Mammary epithelial cell (primary cell): Measurements from ENCODE around the gene AKAP6.

Source experiments
- CTCF ChIP-seq, 2 donors: IDR thresholded peaks in 1 of 2; conservative IDR thresholded peaks in 1 of 2; 2 replicates each; pipeline ENCODE4 v1.5.1; 2011 to 2012; ENCODE audit warnings: inconsistent platforms in 2 of 2, low read length in 2 of 2, mild to moderate bottlenecking in 2 of 2, control low read depth in 1 of 2, low read depth in 1 of 2; ENCODE audit not compliant: insufficient read depth in 1 of 2; ENCODE audit errors: extremely low read depth in 1 of 2
- EZH2 ChIP-seq: IDR thresholded peaks from 2 replicates; pipeline ENCODE4 v1.6.1; 2012; ENCODE audit warnings: low read length, inconsistent platforms, borderline replicate concordance

DNA sequence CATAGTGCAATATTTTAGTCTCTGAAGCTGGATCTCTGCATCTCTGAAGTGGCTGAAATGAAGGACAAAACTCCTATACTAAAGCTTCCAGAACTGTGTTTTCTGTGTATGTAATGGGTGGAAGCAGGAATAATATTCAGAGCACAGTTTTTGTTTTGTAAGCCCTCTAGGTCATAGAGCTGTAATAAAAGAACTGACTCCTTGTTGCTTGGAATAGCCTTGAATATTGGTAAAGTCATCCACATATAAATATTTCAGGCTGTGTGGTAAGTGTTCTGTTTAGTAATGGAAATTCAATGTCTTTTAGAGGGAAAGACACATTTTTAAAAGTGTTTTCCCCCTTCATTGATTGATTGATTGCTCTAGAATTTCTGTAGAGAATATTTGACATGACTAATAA is 18.2 kb upstream of the AKAP6 start:
- TF ChIP-seq EZH2 (no peak), CTCF (conservative IDR thresholded peaks at IDR 0.05 in 1 of 2, IDR thresholded peaks at IDR 0.05 in 1 of 2; ENCODE audit: extremely low read depth in 1 of 2, insufficient read depth in 1 of 2, low read depth in 1 of 2, low read length in 2 of 2) (no peak)
